Panc1 (cell line): ENCODE data around the gene KCNIP4.

Experiments
- POLR2AphosphoS5 ChIP-seq: IDR thresholded peaks from 2 replicates; pipeline ENCODE4 v1.6.1; 2012; ENCODE audit warnings: mild to moderate bottlenecking, low read depth, low read length, moderate library complexity
- SIN3A ChIP-seq: IDR thresholded peaks from 2 replicates; pipeline ENCODE4 v1.6.1; 2012; ENCODE audit warnings: low read depth, mild to moderate bottlenecking, low read length, moderate library complexity, borderline replicate concordance; ENCODE audit not compliant: insufficient read depth
- TCF7L2 ChIP-seq: IDR thresholded peaks from 2 replicates; pipeline ENCODE4 v1.6.1; 2011; ENCODE audit warnings: mild to moderate bottlenecking, low read depth, low read length, inconsistent platforms
- TF ChIP-seq, protein P1 (sequence below): fragments of 450-650 bp; IDR thresholded peaks from 2 replicates; pipeline ENCODE4 v1.5.1; 2017; ENCODE audit warnings: mild to moderate bottlenecking
- TF ChIP-seq, protein P2 (sequence below), 2 experiments: IDR thresholded peaks; 2 replicates each; pipeline ENCODE4 v1.6.1; 2011 to 2012; ENCODE audit warnings: low read depth in 2 of 2, control low read depth in 1 of 2, low read length in 1 of 2, mild to moderate bottlenecking in 1 of 2, moderate library complexity in 1 of 2; ENCODE audit not compliant: insufficient read depth in 1 of 2

DNA sequence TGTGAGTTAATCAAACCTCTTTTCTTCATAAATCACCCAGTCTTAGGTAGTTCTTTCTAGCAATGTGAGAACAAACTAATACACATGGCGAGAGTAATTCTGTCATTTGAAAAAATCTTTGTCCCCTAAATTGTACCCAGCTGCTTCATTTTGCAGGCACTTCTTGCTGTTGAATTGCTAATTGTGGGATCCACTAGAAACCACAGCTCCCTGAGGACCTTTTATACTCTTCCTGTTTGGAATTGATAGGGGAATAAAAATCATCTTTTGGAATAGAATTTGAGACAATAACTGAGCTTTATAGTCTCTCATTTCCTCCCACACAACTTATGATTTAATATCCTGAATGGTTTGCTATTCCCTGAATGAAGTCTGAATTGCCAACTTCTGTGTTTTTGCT is 1078.1 kb downstream of the KCNIP4 start:
- TF ChIP-seq, protein P1, sequence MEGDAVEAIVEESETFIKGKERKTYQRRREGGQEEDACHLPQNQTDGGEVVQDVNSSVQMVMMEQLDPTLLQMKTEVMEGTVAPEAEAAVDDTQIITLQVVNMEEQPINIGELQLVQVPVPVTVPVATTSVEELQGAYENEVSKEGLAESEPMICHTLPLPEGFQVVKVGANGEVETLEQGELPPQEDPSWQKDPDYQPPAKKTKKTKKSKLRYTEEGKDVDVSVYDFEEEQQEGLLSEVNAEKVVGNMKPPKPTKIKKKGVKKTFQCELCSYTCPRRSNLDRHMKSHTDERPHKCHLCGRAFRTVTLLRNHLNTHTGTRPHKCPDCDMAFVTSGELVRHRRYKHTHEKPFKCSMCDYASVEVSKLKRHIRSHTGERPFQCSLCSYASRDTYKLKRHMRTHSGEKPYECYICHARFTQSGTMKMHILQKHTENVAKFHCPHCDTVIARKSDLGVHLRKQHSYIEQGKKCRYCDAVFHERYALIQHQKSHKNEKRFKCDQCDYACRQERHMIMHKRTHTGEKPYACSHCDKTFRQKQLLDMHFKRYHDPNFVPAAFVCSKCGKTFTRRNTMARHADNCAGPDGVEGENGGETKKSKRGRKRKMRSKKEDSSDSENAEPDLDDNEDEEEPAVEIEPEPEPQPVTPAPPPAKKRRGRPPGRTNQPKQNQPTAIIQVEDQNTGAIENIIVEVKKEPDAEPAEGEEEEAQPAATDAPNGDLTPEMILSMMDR, result no peak
- TF ChIP-seq POLR2AphosphoS5, result no peak
- TF ChIP-seq, protein P2, sequence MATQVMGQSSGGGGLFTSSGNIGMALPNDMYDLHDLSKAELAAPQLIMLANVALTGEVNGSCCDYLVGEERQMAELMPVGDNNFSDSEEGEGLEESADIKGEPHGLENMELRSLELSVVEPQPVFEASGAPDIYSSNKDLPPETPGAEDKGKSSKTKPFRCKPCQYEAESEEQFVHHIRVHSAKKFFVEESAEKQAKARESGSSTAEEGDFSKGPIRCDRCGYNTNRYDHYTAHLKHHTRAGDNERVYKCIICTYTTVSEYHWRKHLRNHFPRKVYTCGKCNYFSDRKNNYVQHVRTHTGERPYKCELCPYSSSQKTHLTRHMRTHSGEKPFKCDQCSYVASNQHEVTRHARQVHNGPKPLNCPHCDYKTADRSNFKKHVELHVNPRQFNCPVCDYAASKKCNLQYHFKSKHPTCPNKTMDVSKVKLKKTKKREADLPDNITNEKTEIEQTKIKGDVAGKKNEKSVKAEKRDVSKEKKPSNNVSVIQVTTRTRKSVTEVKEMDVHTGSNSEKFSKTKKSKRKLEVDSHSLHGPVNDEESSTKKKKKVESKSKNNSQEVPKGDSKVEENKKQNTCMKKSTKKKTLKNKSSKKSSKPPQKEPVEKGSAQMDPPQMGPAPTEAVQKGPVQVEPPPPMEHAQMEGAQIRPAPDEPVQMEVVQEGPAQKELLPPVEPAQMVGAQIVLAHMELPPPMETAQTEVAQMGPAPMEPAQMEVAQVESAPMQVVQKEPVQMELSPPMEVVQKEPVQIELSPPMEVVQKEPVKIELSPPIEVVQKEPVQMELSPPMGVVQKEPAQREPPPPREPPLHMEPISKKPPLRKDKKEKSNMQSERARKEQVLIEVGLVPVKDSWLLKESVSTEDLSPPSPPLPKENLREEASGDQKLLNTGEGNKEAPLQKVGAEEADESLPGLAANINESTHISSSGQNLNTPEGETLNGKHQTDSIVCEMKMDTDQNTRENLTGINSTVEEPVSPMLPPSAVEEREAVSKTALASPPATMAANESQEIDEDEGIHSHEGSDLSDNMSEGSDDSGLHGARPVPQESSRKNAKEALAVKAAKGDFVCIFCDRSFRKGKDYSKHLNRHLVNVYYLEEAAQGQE (IDR thresholded peaks at IDR 0.05; ENCODE audit: insufficient read depth in 1 of 2, low read depth in 2 of 2, low read length in 1 of 2), result no peak
- no peak for TF ChIP-seq SIN3A
- no peak for TF ChIP-seq TCF7L2
